GM18517 (cell line): Measurements from ENCODE around the gene BCAN.

ENCODE experiments used
- ATAC-seq: cut with Tn5 transposase; IDR thresholded peaks from one replicate; pipeline ENCODE4 v1.9.1; 2021; ENCODE audit warnings: mild to moderate bottlenecking, moderate library complexity; ENCODE audit not compliant: unreplicated experiment

BCAN gene

DNA sequence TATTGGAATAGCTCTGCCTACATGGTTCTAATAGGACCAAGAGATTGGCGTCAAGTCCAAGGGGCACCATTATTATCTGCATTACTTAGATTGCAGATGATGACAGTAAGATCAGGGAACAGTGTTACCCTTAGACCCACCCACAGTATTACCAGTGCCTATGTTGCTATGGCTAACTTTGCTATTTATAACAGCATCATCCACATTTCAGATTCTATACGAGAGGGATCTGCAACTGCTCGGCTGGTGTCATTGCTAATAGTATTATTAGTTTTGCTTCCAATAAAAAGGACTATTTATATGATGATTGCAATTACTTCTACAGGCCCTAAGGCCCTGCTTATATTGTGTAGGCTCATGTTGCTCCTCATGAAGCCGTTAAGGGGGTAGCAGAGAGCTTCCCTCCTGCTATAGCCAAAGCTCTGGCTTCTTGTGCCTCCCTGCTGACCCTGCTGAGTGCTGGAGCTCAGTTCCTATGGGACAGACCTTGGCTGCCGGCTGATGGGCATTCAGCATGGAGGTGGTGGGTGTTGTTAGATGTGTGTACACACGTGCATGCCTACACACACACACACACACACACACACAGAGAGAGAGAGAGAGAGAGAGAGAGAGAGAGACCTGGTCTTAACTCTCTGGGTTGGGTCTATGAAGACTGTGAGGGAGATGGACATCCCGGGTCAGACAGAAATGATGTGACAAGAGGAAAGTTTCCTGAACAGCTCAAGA, 1.3 kb downstream of the BCAN start:
- no peak for ATAC-seq

DNA sequence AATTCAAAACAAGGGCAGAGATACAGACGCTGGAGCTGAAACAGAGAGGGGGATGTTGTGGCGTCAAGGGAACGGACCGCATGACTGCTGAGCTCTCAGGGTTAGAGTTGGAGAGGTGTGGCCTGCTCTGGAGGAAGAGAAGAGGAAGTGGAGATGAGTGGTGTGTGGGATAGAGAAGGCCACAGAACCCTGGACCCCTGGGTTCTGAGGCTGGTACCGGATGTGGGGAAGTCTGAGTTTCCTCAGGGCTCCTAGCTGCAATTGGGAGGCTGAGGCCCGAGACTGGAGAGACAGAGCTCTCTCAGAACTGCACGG, 1.8 kb downstream of the BCAN start:
- no peak for ATAC-seq

DNA sequence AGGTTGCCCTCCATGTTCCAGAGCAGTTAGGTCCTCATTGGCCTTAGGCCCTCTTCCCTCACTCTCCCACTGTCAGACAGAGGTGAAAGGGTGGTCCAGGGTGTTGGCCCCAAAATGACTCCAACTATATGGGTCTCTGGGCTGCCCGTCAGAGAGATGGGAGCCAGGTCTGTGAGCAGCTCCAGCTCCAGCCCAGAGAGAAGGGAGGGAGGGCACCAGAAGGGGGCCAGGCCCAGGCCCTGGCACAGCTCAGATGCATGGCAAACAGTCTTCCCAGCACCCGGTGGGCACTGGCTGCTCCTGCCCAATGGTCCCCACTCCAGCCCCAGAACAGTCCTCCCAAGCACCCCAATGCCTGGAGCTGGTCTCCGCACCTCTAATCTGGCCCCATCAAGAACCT, 2.2 kb downstream of the BCAN start:
- no peak for ATAC-seq

DNA sequence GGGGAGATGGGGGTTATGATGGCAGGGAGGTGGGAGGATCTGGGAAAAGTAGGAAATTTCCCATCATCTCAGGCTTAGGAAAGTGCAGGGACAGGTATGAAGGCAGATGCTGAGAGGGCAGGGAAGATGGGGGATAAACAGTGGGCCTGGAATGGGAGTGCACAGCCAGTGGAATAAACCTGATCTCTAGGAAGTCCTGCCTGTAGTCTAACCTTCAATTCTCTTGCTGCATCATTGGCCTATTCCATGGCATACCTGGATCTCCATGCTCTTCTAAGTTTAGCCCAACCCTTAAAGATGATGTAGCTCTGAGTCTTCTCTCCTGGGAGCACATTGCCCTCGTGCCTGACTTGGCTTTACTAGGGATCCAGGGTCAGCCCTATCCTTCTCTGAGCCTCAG, 2.7 kb downstream of the BCAN start:
- no peak for ATAC-seq

DNA sequence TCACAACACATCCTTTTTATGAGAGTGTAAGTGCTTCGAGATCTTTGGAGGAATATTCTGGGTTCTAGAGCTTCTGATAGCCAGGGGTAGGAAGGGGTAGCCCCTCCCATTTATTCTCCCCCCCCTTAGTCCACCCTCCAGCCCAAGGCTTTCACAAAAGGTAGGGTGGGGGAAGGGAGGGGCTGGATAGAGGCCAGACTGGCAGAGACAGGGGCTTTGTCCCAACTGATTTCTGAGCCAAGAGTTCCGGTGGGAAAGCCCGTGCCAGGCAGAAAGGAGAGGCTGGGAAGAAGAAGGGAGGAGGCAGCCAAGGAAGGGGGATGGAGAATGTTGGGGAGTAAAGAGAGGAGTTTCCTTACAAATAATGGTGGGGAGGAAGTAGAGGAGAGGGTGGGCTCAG, 3.1 kb downstream of the BCAN start:
- ATAC-seq: no peak

DNA sequence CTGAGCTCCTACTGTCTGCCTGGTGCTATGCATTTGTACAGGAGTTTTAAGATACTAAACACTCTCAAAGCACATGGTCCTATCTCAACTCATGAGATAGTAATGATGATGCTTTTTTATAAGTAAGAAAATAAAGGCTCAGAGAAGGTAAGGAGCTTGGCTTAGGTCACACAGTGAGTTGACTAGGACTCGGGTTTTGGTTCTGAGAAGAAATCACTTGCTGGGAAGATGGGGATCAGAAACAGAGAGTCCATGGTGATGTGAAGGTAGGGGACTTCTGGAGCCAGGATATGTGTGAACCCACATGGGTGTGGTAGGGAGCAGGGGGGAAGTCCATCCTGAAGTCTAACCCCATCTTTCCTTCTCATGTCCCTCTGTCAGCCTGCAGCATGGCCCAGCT, 3.7 kb downstream of the BCAN start:
- ATAC-seq: no peak

DNA sequence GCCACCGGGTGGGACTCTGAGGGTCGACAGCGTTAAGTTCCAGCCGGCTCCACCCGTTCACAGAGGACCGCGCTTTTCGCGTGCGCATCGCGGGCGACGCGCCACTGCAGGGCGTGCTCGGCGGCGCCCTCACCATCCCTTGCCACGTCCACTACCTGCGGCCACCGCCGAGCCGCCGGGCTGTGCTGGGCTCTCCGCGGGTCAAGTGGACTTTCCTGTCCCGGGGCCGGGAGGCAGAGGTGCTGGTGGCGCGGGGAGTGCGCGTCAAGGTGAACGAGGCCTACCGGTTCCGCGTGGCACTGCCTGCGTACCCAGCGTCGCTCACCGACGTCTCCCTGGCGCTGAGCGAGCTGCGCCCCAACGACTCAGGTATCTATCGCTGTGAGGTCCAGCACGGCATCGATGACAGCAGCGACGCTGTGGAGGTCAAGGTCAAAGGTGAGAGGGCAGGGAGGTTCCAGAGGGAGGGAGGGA, 4.9 kb downstream of the BCAN start:
- ATAC-seq: no peak

DNA sequence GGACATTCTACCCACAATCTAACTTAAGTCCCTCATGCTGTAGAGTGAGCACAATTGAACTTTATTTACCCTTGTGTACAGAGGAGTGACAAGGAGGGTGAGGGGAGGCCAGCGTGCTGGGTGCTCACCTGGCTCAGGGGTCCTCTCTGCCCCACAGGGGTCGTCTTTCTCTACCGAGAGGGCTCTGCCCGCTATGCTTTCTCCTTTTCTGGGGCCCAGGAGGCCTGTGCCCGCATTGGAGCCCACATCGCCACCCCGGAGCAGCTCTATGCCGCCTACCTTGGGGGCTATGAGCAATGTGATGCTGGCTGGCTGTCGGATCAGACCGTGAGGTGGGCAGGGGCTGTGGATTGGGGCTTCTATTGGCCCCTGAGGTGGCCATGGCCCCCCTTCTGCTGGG, 5.4 kb downstream of the BCAN start:
- no peak for ATAC-seq

DNA sequence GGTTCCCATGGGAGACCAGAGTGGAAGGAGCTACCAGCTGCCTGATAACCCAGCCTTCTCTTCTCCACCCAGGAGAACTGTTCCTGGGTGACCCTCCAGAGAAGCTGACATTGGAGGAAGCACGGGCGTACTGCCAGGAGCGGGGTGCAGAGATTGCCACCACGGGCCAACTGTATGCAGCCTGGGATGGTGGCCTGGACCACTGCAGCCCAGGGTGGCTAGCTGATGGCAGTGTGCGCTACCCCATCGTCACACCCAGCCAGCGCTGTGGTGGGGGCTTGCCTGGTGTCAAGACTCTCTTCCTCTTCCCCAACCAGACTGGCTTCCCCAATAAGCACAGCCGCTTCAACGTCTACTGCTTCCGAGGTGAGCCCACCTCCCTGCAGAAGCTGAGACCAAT, 6.6 kb downstream of the BCAN start:
- no peak for ATAC-seq

DNA sequence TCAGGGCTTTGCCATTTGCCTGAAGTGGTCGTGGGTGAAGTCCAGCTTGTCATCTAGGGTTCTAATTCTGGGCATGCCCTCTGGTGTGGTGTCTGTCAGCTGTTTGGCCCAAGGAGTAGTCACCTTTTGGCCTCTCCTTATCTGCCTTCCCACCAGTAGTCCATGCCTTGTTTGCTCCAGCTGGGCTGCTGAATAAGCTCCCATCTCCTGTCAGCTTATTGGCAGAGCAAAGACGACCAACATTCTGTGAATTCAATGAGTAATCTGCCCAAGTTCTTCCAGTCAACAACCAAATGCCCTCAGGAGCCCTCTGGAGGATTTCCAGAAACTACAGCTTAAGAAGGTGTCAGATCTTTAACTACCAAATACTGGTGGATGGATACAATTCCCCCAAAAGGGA, 7.0 kb downstream of the BCAN start:
- ATAC-seq: no peak

DNA sequence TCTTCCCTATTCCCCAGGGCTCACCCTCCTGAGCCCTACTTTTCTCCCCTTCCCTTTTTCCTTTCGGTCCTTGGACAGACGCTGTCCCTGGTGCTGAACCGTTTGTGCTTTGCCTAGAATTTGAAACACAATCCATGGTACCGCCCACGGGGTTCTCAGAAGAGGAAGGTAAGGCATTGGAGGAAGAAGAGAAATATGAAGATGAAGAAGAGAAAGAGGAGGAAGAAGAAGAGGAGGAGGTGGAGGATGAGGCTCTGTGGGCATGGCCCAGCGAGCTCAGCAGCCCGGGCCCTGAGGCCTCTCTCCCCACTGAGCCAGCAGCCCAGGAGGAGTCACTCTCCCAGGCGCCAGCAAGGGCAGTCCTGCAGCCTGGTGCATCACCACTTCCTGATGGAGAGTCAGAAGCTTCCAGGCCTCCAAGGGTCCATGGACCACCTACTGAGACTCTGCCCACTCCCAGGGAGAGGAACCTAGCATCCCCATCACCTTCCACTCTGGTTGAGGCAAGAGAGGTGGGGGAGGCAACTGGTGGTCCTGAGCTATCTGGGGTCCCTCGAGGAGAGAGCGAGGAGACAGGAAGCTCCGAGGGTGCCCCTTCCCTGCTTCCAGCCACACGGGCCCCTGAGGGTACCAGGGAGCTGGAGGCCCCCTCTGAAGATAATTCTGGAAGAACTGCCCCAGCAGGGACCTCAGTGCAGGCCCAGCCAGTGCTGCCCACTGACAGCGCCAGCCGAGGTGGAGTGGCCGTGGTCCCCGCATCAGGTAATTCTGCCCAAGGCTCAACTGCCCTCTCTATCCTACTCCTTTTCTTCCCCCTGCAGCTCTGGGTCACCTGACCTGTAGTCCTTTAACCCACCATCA, 10.4 kb downstream of the BCAN start:
- no peak for ATAC-seq

DNA sequence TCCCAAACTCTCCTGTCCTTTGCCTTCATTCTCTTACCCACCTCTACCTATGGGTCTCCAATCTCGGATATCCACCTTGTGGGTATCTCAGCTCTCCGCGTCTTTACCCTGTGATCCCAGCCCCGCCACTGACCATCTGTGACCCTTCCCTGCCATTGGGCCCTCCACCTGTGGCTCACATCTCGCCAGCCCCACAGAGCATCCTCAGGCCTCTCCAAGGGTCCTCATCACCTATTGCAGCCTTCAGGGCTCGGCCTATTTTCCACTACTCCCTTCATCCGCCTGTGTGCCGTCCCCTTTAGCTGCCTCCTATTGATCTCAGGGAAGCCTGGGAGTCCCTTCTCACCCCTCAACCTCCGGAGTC, 11.1 kb downstream of the BCAN start:
- ATAC-seq: no peak

DNA sequence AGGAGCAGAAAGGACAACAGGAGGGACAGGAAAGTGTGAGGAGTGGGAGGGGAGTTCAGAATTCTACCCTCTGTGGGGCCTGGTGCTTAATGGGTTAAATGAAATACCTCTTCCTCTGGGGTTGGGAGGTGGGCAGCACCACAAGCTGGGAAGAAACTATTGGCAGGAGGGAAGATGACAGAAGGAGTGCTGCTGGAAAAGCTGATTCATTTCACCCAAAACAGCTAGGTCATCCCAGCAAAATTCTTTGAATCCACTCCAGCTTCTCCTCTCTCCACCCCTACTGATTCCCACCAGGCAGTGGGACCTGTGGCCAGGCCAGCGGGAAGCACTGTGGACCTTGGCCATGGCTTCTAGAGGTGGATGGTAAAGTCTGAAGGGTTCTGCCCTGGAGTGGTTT, 12.8 kb downstream of the BCAN start:
- ATAC-seq: no peak

DNA sequence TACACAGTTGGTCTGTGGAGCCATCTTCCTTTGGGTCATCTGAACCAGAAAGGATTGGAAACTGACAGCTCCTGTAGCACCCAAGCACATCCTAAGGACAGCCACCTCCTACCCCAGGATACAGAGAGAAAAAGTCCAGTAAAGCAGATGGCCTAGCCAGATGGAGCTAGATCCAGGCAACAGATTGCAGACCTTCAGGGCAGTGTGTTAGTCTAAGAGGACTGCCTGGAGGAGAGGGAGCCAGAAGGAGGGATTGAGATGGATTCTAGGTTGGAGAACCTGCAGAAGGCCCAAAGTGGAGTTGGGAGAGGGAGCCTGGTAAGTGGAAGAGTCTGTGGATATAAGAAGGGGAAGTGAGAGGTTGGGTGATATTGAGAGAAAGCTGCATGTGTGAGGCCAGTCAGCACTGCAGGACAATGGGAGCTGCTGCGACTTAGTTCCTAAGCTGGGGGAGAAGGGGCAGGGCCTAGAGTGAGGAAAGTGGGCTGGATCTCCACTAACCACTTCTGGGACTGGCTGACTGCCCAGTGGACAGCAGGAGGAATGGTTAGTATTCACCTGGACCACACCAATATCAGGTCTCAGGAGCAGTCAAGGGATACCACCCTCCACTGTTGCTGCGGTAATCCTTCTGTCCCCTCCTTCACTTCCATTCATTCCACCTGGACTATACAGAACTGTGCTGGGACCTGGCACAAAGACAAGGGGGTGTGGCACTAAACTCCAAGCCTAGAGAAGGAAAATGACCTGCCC, 13.4 kb downstream of the BCAN start:
- no peak for ATAC-seq

DNA sequence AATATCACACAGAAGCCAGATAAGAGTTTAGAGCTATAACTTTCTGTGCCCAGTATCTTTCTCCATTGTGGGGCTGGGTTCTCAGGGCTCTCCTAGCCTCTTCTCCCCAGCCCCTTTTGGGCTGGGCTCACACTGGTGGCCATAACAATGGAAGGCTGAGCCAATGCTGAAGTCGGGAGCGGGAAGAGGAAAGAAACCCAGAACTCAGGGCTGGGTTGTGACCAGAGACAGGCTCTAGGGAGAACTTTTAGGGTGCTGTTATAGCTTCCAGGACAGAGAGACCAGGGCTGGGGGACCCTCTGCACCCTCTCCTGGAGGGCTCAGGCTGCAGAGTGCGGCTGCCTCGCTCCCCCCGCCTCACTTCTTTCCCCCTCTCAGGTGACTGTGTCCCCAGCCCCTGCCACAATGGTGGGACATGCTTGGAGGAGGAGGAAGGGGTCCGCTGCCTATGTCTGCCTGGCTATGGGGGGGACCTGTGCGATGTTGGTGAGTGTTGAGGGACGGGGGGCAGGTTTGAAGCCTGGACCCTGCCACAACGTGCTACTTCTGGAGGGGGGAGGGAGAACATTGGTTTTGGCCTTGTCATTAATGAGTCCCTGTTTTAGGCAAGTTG, 14.1 kb downstream of the BCAN start:
- ATAC-seq: no peak

DNA sequence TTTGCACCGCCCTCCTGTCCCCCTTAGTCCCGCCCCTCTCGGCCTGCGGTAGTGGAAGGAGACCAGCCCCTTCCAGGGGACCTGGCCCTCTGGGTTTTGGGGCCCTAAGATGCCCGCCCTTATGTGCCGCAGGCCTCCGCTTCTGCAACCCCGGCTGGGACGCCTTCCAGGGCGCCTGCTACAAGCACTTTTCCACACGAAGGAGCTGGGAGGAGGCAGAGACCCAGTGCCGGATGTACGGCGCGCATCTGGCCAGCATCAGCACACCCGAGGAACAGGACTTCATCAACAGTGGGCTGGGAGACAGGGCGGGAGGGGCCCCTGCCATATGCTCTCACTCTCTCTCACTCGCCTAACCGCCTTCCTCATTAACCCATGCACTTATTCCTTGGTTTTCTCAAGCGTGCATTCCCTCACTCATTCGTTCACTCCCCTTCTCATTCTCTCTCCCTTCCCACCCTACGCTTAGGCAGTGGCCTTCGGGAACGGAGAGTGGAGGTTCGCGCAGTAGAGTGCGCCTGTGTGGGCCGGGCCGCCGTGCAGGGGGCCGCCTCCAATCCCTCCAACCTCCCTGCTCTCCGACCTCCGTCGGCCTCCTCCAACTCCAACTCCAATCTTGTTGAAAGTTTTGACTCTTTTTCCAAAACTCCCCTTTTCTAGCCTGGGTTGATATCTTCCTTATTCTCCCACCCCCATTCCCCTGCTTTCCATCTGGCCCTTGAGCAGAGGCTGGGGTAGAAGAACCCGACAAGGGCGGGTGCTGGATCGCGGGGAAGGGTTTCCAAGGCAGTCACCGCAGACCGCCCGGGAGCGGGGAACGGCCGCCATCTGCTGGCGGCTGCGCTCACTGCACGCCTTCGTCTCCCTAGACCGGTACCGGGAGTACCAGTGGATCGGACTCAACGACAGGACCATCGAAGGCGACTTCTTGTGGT, 15.2 kb downstream of the BCAN start:
- ATAC-seq: no peak

DNA sequence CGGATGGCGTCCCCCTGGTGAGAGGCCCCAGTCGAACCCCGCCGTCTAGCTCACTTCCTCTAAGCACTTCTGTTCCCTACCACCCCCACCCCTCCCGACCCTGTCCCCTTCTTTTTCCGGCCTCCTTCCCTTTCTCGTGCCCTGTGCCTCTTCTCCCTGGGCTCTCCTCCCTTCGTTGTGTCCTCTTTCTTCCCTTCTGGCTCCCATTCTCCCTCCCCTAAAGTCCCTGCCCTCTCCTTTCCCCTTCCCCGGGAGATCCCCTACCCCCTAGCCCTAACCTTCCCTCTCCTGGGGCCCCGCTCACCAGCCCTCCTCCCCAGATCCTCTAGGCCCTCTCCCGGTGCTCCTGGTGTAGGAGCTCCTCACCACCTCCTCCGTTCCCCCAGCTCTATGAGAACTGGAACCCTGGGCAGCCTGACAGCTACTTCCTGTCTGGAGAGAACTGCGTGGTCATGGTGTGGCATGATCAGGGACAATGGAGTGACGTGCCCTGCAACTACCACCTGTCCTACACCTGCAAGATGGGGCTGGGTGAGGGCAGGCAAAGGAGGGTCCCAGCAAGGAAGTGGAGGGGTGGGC, 15.9 kb downstream of the BCAN start:
- ATAC-seq: no peak

DNA sequence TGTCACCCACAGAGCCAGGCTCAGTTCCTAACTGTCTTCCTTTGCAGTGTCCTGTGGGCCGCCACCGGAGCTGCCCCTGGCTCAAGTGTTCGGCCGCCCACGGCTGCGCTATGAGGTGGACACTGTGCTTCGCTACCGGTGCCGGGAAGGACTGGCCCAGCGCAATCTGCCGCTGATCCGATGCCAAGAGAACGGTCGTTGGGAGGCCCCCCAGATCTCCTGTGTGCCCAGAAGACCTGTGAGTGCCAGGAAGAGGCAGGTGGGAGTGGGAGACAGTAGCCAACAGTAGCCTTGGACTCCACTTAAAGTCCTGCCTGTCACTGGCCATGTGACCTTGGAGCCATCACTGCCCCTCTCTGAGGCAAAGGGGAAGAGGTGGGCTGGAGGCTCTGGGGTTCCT, 16.6 kb downstream of the BCAN start:
- no peak for ATAC-seq

DNA sequence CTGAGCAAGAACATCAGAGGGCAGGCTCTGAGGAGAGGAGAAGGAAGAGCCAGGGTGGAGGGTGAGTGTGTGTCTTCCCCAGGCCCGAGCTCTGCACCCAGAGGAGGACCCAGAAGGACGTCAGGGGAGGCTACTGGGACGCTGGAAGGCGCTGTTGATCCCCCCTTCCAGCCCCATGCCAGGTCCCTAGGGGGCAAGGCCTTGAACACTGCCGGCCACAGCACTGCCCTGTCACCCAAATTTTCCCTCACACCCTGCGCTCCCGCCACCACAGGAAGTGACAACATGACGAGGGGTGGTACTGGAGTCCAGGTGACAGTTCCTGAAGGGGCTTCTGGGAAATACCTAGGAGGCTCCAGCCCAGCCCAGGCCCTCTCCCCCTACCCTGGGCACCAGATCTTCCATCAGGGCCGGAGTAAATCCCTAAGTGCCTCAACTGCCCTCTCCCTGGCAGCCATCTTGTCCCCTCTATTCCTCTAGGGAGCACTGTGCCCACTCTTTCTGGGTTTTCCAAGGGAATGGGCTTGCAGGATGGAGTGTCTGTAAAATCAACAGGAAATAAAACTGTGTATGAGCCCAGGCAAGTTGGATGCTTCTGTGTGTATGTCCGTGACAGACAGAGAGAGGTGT, 17.1 kb downstream of the BCAN start:
- no peak for ATAC-seq

DNA sequence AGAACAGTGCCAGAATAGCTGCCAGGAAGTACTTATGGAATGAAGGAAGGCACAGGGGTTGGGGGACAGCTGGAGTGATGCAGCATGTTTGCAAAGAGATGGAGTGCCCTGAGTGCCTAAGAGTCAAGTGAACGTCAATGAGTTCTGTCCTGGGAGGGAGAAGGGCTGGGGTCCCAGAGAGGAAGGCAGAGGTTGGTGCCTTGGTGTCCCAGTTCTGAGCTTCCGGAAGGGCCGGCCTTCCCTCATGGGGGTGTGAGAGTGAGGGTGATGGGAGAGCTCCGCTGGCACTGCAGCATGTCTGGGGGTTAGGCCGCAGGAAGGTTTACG, 17.7 kb downstream of the BCAN start:
- no peak for ATAC-seq
